K562 (cell line): ENCODE data around the gene FETUB. TPM values are rescaled to one million over a fixed set of nuclear protein-coding genes. Genes with fewer than 3 reads are reported as not detected.

Experiments
- ATAC-seq: fragments of 200-7000 bp; cut with Tn5 transposase; 3 replicates; pipeline ENCODE4 v1.9.1; 2020; ENCODE audit warnings: moderate library complexity
- BruUV-seq: library from RNA; stranded (reverse); fragments of 400-500 nt; replicated peaks from 2 replicates; lab custom pipeline; 2021; lab: Mats Ljungman, UMichigan
- CTCF ChIA-PET: fragments of 300-600 bp; formaldehyde crosslinking; extraction: SDS; loops from one replicate; lab custom pipeline; 2021; ENCODE audit warnings: low intra/inter-chr PET ratio; lab: Yijun Ruan, JAX
- POLR2A ChIA-PET: fragments of 300-600, 350-650 bp; sonication (Branson Sonifier 250); formaldehyde crosslinking; extraction: SDS; loops from one replicate; lab custom pipeline; 2021; ENCODE audit warnings: antibody characterized with exemption, inconsistent platforms; lab: Yijun Ruan, JAX
- DNase-seq, 4 experiments: peaks; one replicate each; pipeline versions ENCODE4 v3.0.0 to v3.0.0-alpha.2; 2011 to 2018; ENCODE audit warnings: low spot score in 3 of 4, mixed read lengths in 3 of 4; ENCODE audit errors: extremely low read depth in 1 of 4
- FAIRE-seq: peaks from 2 replicates; lab custom pipeline; 2011; peaks lifted over from hg19 to GRCh38; lab: Jason Lieb, UNC
- H2AFZ ChIP-seq: 2 replicates; pipeline ENCODE4 v1.6.0; 2011; ENCODE audit warnings: low read depth, low read length, control low read depth, inconsistent platforms
- H3K27ac ChIP-seq: fragments of 200-600 bp; 3 replicates; pipeline ENCODE4 v1.8.0; 2011; ENCODE audit warnings: low read depth, mild to moderate bottlenecking, control low read depth, inconsistent platforms, low read length, moderate library complexity, mixed read lengths; ENCODE audit errors: extremely low read depth
- H3K27me3 ChIP-seq, 2 experiments: fragments of 300-600 bp in 1 of 2; 2 replicates in 1 of 2; 3 replicates in 1 of 2; pipeline versions ENCODE4 v1.6.0 to v1.8.0; 2011; ENCODE audit warnings: inconsistent platforms in 2 of 2, low read length in 2 of 2, mild to moderate bottlenecking in 1 of 2, mixed read lengths in 1 of 2, moderate library complexity in 1 of 2; ENCODE audit not compliant: control insufficient read depth in 2 of 2, insufficient read depth in 2 of 2
- H3K36me3 ChIP-seq: fragments of 300-600 bp; 3 replicates; pipeline ENCODE4 v1.8.0; 2011; ENCODE audit warnings: mild to moderate bottlenecking, low read length, inconsistent platforms; ENCODE audit not compliant: control insufficient read depth, insufficient read depth
- H3K4me1 ChIP-seq, 2 experiments: fragments of 200-600 bp in 1 of 2; replicated peaks in 1 of 2; 2 replicates in 1 of 2; 3 replicates in 1 of 2; pipeline versions ENCODE4 v1.5.1 to v1.8.0; 2011; ENCODE audit warnings: inconsistent platforms in 2 of 2, low read length in 2 of 2, mild to moderate bottlenecking in 1 of 2, mixed read lengths in 1 of 2, moderate library complexity in 1 of 2; ENCODE audit not compliant: control insufficient read depth in 2 of 2, insufficient read depth in 2 of 2
- H3K4me2 ChIP-seq: 2 replicates; pipeline ENCODE4 v1.6.1; 2011; ENCODE audit warnings: low read length, control low read depth, inconsistent platforms, mixed read lengths; ENCODE audit not compliant: insufficient read depth
- H3K4me3 ChIP-seq: fragments of 200-600 bp; sonication (generic), shearing (Covaris generic); 2 replicates; pipeline ENCODE4 v1.5.1; 2016; ENCODE audit warnings: control low read depth, inconsistent platforms
- H3K79me2 ChIP-seq: fragments of 200-600 bp; 3 replicates; pipeline ENCODE4 v1.8.0; 2011; ENCODE audit warnings: low read length, inconsistent platforms; ENCODE audit not compliant: control insufficient read depth, insufficient read depth
- H3K9ac ChIP-seq, 2 experiments: 2 replicates each; pipeline versions ENCODE4 v1.6.0 to v1.6.1; 2011; ENCODE audit warnings: low read depth in 2 of 2, low read length in 2 of 2, control low read depth in 1 of 2, inconsistent platforms in 1 of 2, mild to moderate bottlenecking in 1 of 2, mixed read lengths in 1 of 2; ENCODE audit not compliant: insufficient read depth in 1 of 2
- H3K9me1 ChIP-seq: one replicate; pipeline ENCODE4 v1.6.0; 2011; ENCODE audit warnings: inconsistent platforms, mild to moderate bottlenecking, low read length, moderate library complexity; ENCODE audit not compliant: control insufficient read depth, insufficient read depth
- H3K9me3 ChIP-seq: replicated peaks from 2 replicates; pipeline ENCODE4 v1.5.1; 2011; ENCODE audit warnings: low read depth, low read length, inconsistent platforms; ENCODE audit not compliant: control insufficient read depth, insufficient read depth
- H4K20me1 ChIP-seq: replicated peaks from 2 replicates; pipeline ENCODE4 v1.6.1; 2011; ENCODE audit warnings: low read length, inconsistent platforms, mixed read lengths; ENCODE audit not compliant: control insufficient read depth, insufficient read depth
- E2F8 ChIP-seq: fragments of 450-650 bp; IDR thresholded peaks from 2 replicates; pipeline ENCODE4 v1.7.1; 2018; ENCODE audit warnings: mild to moderate bottlenecking, low read depth; ENCODE audit not compliant: partially characterized antibody
- SRF ChIP-seq, 2 experiments: fragments of 250-450, 450-650 bp in 1 of 2; sonication (Bioruptor Pico) in 1 of 2; sonication (generic) in 1 of 2; formaldehyde crosslinking; IDR thresholded peaks; 2 replicates each; pipeline versions ENCODE4 v1.5.0 to v1.5.1; 2020 to 2022; ENCODE audit warnings: mild to moderate bottlenecking in 1 of 2, missing genetic modification reagents in 1 of 2
- WGBS: fragments of 100-300 bp; shearing (Covaris generic); methylation state at CpG from one replicate; pipeline ENCODE4 v1.1.6; 2016; ENCODE audit warnings: low coverage, mixed read lengths; ENCODE audit not compliant: insufficient coverage; ENCODE audit errors: missing lambda C conversion rate; 5-methylcytosine and 5-hydroxymethylcytosine counted together
- in situ Hi-C: fragments of 300-500 bp; cut with MboI; formaldehyde crosslinking; loops from 4 replicates; pipeline ENCODE4 v1.15.0; 2018; ENCODE audit warnings: inconsistent platforms, mixed read lengths
- intact Hi-C: fragments of 100-400 bp; cut with micrococcal nuclease; formaldehyde crosslinking; loops from 2 replicates; pipeline ENCODE4 v1.14.2; 2022
- polyA plus RNA-seq, 8 experiments: library from polyadenylated mRNA; depleted of rRNA in 4 of 8; stranded (reverse) in 5 of 8; unstranded in 3 of 8; fragments of >200 nt; fragmentation: Nextera tagmentation in 2 of 8; fragmentation: Illumina TruSeq in 1 of 8; extraction: Ambion mirVana in 2 of 8; extraction: Trizol in 1 of 8; gene quantifications; 2 replicates each; pipeline versions ENCODE4 v1.2.1 to v1.2.3, GENCODE V29; 2011 to 2014; ENCODE audit warnings: inconsistent platforms in 1 of 8, missing spikeins in 1 of 8
- total RNA-seq, 7 experiments: library from RNA; depleted of rRNA in 6 of 7; stranded (reverse); fragments of >200 nt in 6 of 7; fragmentation: Illumina TruSeq in 2 of 7; extraction: Trizol in 2 of 7; gene quantifications; 2 replicates each; pipeline versions ENCODE4 v1.2.1 to v1.2.3, GENCODE V29; 2011 to 2021; ENCODE audit warnings: low replicate concordance in 1 of 7

Gene FETUB
- total and polyA plus RNA-seq, 9 of the 15 experiments (the other 6 are each of a cell fraction or from before 2014, with no cell fraction given): not detected

- POLR2A ChIA-PET: interaction anchor here (0.6 to 4.2 kb wide), 5 partner anchors 17 to 208 kb away, joined by 3 to 41 read pairs (median 5); partner anchors contain the start of genes DNAJB11 and EIF4A2
- CTCF ChIA-PET: interaction anchor here (0.7 to 1.9 kb wide), 3 partner anchors 139 to 207 kb away, joined by 3 to 13 read pairs (median 4); no protein-coding TSS in a partner anchor
- Histone ChIP-seq H2AFZ (no peak overlapping the region; the same call in 1 of the 2 replicates), H3K27me3 (peaks cover 9 to 48% of the 10 kb centered on the region in 2 experiments; a peak in 4 of 5 replicates), H3K4me3 (no peak overlapping the region), H3K79me2 (no peaks in the 10 kb centered on the region), H3K36me3 (no peaks in the 10 kb centered on the region), H3K9me3 (no peaks in the 10 kb centered on the region), H3K4me2 (no peak overlapping the region), H4K20me1 (no peaks in the 10 kb centered on the region), H3K27ac (no peak overlapping the region), H3K4me1 (peaks cover 3 to 10% of the 10 kb centered on the region in 2 experiments; a peak in 3 of 5 replicates), H3K9me1 (no peaks in the 10 kb centered on the region), H3K9ac (no peak overlapping the region; a peak in 1 of 4 replicates)
- 11% methylated on average over 6 of the region's 6 CpGs for WGBS
- ATAC-seq (no peak), DNase-seq (no peak), FAIRE-seq (no peak)
- intact Hi-C loops: loop anchor here (10.0 kb wide), 2 partner anchors 69 to 551 kb away; partner anchors contain the start of gene CRYGS
- no TSS peak for BruUV-seq
- TF ChIP-seq SRF (CRISPR knock-in tag; IDR thresholded peaks at IDR 0.05): no peak
- TF ChIP-seq E2F8: no peak
- in situ Hi-C loops: loop anchor here (10.0 kb wide), 1 partner anchor 141 kb away; no protein-coding TSS in a partner anchor
These were observed 26.0 kb upstream of the FETUB start for GRCh38 chr3:186614266-186614596.
